HG03354 (cell line): ENCODE data around the gene TIAM1.

Experiments used
- ATAC-seq: cut with Tn5 transposase; IDR thresholded peaks from one replicate; pipeline ENCODE4 v1.9.1; 2021; ENCODE audit warnings: mild to moderate bottlenecking; ENCODE audit not compliant: unreplicated experiment, poor library complexity, severe bottlenecking

Gene TIAM1

GRCh38 chr21:31335957-31336738 lies 7.9 kb downstream of the TIAM1 start:
- ATAC-seq = no peak

- ATAC-seq = no peak
Measured at GRCh38 chr21:31334648-31335121, 9.4 kb downstream of the TIAM1 start.

GRCh38 chr21:31332525-31332924 lies 11.5 kb downstream of the TIAM1 start:
- no peak for ATAC-seq

- no peak for ATAC-seq
Measured at GRCh38 chr21:31331231-31331630, 12.8 kb downstream of the TIAM1 start.

- ATAC-seq = no peak
Measured at GRCh38 chr21:31330144-31330483, 13.9 kb downstream of the TIAM1 start.

GRCh38 chr21:31329456-31330143 lies 14.5 kb downstream of the TIAM1 start:
- no peak for ATAC-seq

GRCh38 chr21:31326522-31327242 lies 17.4 kb downstream of the TIAM1 start:
- peak; percentile 98 for ATAC-seq

GRCh38 chr21:31318971-31319370 lies 25.1 kb downstream of the TIAM1 start:
- ATAC-seq = no peak

GRCh38 chr21:31317688-31318087 lies 26.4 kb downstream of the TIAM1 start:
- ATAC-seq = no peak

- ATAC-seq = no peak
Measured at GRCh38 chr21:31316488-31317169, 27.4 kb downstream of the TIAM1 start.

GRCh38 chr21:31316072-31316471 lies 28.0 kb downstream of the TIAM1 start:
- no peak for ATAC-seq

- ATAC-seq = no peak
Measured at GRCh38 chr21:31310750-31311149, 33.3 kb downstream of the TIAM1 start.

GRCh38 chr21:31308584-31308983 lies 35.5 kb downstream of the TIAM1 start:
- no peak for ATAC-seq

- ATAC-seq = no peak
Measured at GRCh38 chr21:31305888-31306287, 38.2 kb downstream of the TIAM1 start.

- ATAC-seq = peak; percentile 64
Measured at GRCh38 chr21:31299291-31300147, 44.5 kb downstream of the TIAM1 start.

- ATAC-seq = no peak
Measured at GRCh38 chr21:31298618-31299269, 45.3 kb downstream of the TIAM1 start.

GRCh38 chr21:31297806-31298205 lies 46.3 kb downstream of the TIAM1 start:
- no peak for ATAC-seq

GRCh38 chr21:31295676-31296075 lies 48.4 kb downstream of the TIAM1 start:
- no peak for ATAC-seq

GRCh38 chr21:31294691-31295090 lies 49.4 kb downstream of the TIAM1 start:
- no peak for ATAC-seq
